ENCODE measurements around the gene UQCRQ. TPM values are rescaled to one million over a fixed set of nuclear protein-coding genes. Genes with fewer than 3 reads are reported as not detected.

UQCRQ gene
- total and polyA plus RNA-seq, 9 of the 15 experiments (the other 6 are each of a cell fraction or from before 2014, with no cell fraction given), result 235 to 2,421 (median 883) TPM

- TF ChIP-seq E2F8 (IDR thresholded peaks at IDR 0.05; ENCODE audit: low read depth, partially characterized antibody) (no peak), ZBTB2 (IDR thresholded peaks at IDR 0.05) (0 out of 2 replicates have a peak, but pooled peaks have one; percentile 21), ZNF212 (CRISPR knock-in tag; IDR thresholded peaks at IDR 0.05) (no peak), RBM15 (IDR thresholded peaks at IDR 0.05; ENCODE audit: insufficient read depth, low read length) (no peak), NR1H2 (CRISPR knock-in tag; IDR thresholded peaks at IDR 0.05) (no peak), GTF2F1 (IDR thresholded peaks at IDR 0.05; ENCODE audit: low read depth, low read length) (peak; percentile 59; the same call in 1 of the 2 replicates), TBP (optimal IDR thresholded peaks at IDR 0.05; ENCODE audit: low read depth, low read length) (peak; percentile 71), BHLHE40 (IDR thresholded peaks at IDR 0.05; ENCODE audit: low read length) (peak; percentile 72), JUNB (CRISPR knock-in tag; conservative IDR thresholded peaks at IDR 0.05) (no peak), ZNF707 (CRISPR knock-in tag; conservative IDR thresholded peaks at IDR 0.05) (no peak), RB1 (IDR thresholded peaks at IDR 0.05; ENCODE audit: low read depth) (peak; percentile 88), ZBTB17 (CRISPR knock-in tag; IDR thresholded peaks at IDR 0.05) (peak; percentile 56; the same call in 1 of the 2 replicates), GABPA (tag; conservative IDR thresholded peaks at IDR 0.05; ENCODE audit: low read depth) (no peak), TFE3 (CRISPR knock-in tag; IDR thresholded peaks at IDR 0.05) (no peak), ZNF584 (CRISPR knock-in tag; IDR thresholded peaks at IDR 0.05; ENCODE audit: low read depth) (no peak), SRSF1 (IDR thresholded peaks at IDR 0.05; ENCODE audit: low read depth, low read length) (no peak), TEAD2 (tag; IDR thresholded peaks at IDR 0.05) (no peak), ZBTB49 (CRISPR knock-in tag; IDR thresholded peaks at IDR 0.05; ENCODE audit: borderline replicate concordance) (no peak), KLF1 (tag; IDR thresholded peaks at IDR 0.05) (no peak)
These were observed 36.6 kb upstream of the UQCRQ start (continued) for GRCh38 chr5:132829742-132830435.
